A549 treated with Mapracorat at 1 μM for 4 hours (cell line): Measurements from ENCODE around the gene UBE3B. TPM values are rescaled to one million over a fixed set of nuclear protein-coding genes. Genes with fewer than 3 reads are reported as not detected.

Experiments used
- total RNA-seq: library from RNA; stranded (reverse); fragments of 200-300 nt; extraction: Qiagen RNA extraction; gene quantifications from 5 replicates; pipeline ENCODE4 v1.2.3, GENCODE V29; 2022

Gene UBE3B
- total RNA-seq, result 11.4 to 15.0 TPM (median 13.5 TPM) in 5 replicates

GRCh38 chr12:109477185-109477962 lies at the start of gene UBE3B, which contains the start of gene KCTD10:
TSS of gene UBE3B (plus strand) at chr12:109477634. CDS start at chr12:109483552, 5,918 bp downstream.
TSS of gene KCTD10 (minus strand) at chr12:109477300. CDS start at chr12:109477262, 38 bp downstream.

GRCh38 chr12:109573029-109573913 lies 95.8 kb downstream of the UBE3B start, which contains the start of the genes MMAB and MVK:
TSS of gene MMAB (minus strand) at chr12:109573504. CDS start at chr12:109573480, 24 bp downstream.
TSS of gene MVK (plus strand) at chr12:109573794. CDS start at chr12:109574823, 1,029 bp downstream.

Other genes starting within 250 kb of the UBE3B start
- gene FOXN4, start 168.3 kb upstream of the UBE3B start, total RNA-seq, result 0.15 to 0.20 TPM in 2 of 5 replicates, not detected in the others
- not detected in 5 replicates for gene MYO1H, start 129.7 kb upstream of the UBE3B start, total RNA-seq
- 41.6 to 51.7 TPM (median 45.3 TPM) in 5 replicates for gene KCTD10, start 334 bp upstream of the UBE3B start, total RNA-seq
- gene MMAB, start 95.9 kb downstream of the UBE3B start, total RNA-seq, result 26.8 to 34.0 TPM (median 28.5 TPM) in 5 replicates
- 6.3 to 8.3 TPM (median 7.8 TPM) in 5 replicates for gene MVK, start 96.2 kb downstream of the UBE3B start, total RNA-seq
- gene FAM222A, start 236.2 kb downstream of the UBE3B start, total RNA-seq, result 3.4 to 6.0 TPM (median 4.7 TPM) in 5 replicates